SU-DHL-6 (cell line): ENCODE results near the gene KIF20A.

ENCODE experiments used
- H2AFZ ChIP-seq: fragments of 200-600 bp; sonication (generic); 2 replicates; pipeline ENCODE4 v1.6.1; 2014; ENCODE audit warnings: low read depth, mild to moderate bottlenecking, moderate library complexity, mixed read lengths, antibody characterized with exemption, low read length; ENCODE audit not compliant: severe bottlenecking
- H3F3A ChIP-seq: fragments of 200-600 bp; shearing (Covaris generic); 2 replicates; pipeline ENCODE4 v1.6.0; 2016; ENCODE audit warnings: antibody characterized with exemption, mild to moderate bottlenecking; ENCODE audit not compliant: insufficient read depth
- H3K27ac ChIP-seq: fragments of 200-600 bp; sonication (generic); 2 replicates; pipeline ENCODE4 v1.5.1; 2016; ENCODE audit warnings: low read depth, mild to moderate bottlenecking, low read length, moderate library complexity, mixed read lengths
- H3K27me3 ChIP-seq: fragments of 200-600 bp; sonication (generic), shearing (Covaris generic); 2 replicates; pipeline ENCODE4 v1.6.0; 2014; ENCODE audit warnings: mild to moderate bottlenecking, low read length
- H3K36me3 ChIP-seq: fragments of 200-600 bp; sonication (generic); 2 replicates; pipeline ENCODE4 v1.6.1; 2014; ENCODE audit warnings: mild to moderate bottlenecking, low read length, mixed read lengths
- H3K4me2 ChIP-seq: fragments of 300-600, 200-600 bp; shearing (Covaris generic), sonication (generic); 2 replicates; pipeline ENCODE4 v1.6.0; 2014; ENCODE audit warnings: low read length, low read depth, mild to moderate bottlenecking; ENCODE audit not compliant: poor library complexity, severe bottlenecking
- H3K4me3 ChIP-seq: fragments of 200-600 bp; sonication (generic); 2 replicates; pipeline ENCODE4 v1.5.1; 2014; ENCODE audit warnings: antibody characterized with exemption, low read length, mild to moderate bottlenecking, mixed read lengths; ENCODE audit not compliant: insufficient read depth, poor library complexity, severe bottlenecking
- H3K79me2 ChIP-seq: fragments of 200-600 bp; sonication (generic); 2 replicates; pipeline ENCODE4 v1.6.1; 2014; ENCODE audit warnings: mild to moderate bottlenecking, low read length, moderate library complexity; ENCODE audit not compliant: insufficient read depth
- H3K9ac ChIP-seq: fragments of 200-600 bp; sonication (generic); 2 replicates; pipeline ENCODE4 v1.7.0; 2014; ENCODE audit warnings: mild to moderate bottlenecking, low read length
- H3K9me2 ChIP-seq: fragments of 200-600 bp; sonication (generic); replicated peaks from 2 replicates; pipeline ENCODE4 v1.6.1; 2014; ENCODE audit warnings: low read length; ENCODE audit not compliant: insufficient read depth
- H3K9me3 ChIP-seq: fragments of 200-600 bp; sonication (generic); 2 replicates; pipeline ENCODE4 v1.6.1; 2014; ENCODE audit warnings: low read length, mixed read lengths; ENCODE audit not compliant: insufficient read depth
- H4K20me1 ChIP-seq: fragments of 200-600 bp; sonication (generic); 2 replicates; pipeline ENCODE4 v1.6.1; 2014; ENCODE audit warnings: low read depth, mild to moderate bottlenecking, antibody characterized with exemption, low read length, moderate library complexity, mixed read lengths
- CTCF ChIP-seq: fragments of 200-600 bp; sonication (generic); IDR thresholded peaks from one replicate; pipeline ENCODE4 v1.5.1; 2017; ENCODE audit warnings: antibody characterized with exemption, mild to moderate bottlenecking, low read length, moderate library complexity; ENCODE audit not compliant: insufficient read depth, poor library complexity, severe bottlenecking
- EZH2phosphoT487 ChIP-seq: fragments of 200-600 bp; sonication (generic), shearing (Covaris generic); conservative IDR thresholded peaks from 2 replicates; pipeline ENCODE4 v1.6.1; 2018; ENCODE audit warnings: mild to moderate bottlenecking, antibody characterized with exemption, low read length, moderate library complexity, mixed read lengths

The KIF20A gene

GRCh38 chr5:138138949-138139780, 39.7 kb upstream of the KIF20A start, which contains the start of gene NME5:
Gene NME5, minus strand, starts transcription at chr5:138139428. Its CDS starts 648 bp downstream, at chr5:138138780.
- H3K79me2 ChIP-seq = no peaks in the 10 kb centered on the region
- TF ChIP-seq EZH2phosphoT487 = no peak
- no peak for TF ChIP-seq CTCF
- no peak within 1 kb of the TSS for H3K27ac ChIP-seq
- H3K9ac ChIP-seq = no peak within 1 kb of the TSS
- no peak within 1 kb of the TSS for H2AFZ ChIP-seq
- H3K9me2 ChIP-seq = no peaks in the 10 kb centered on the region
- H3K4me2 ChIP-seq = no peak within 1 kb of the TSS
- no peaks in the 10 kb centered on the region for H4K20me1 ChIP-seq
- no peak within 1 kb of the TSS for H3K4me3 ChIP-seq
- no peaks in the 10 kb centered on the region for H3K36me3 ChIP-seq
- H3K27me3 ChIP-seq = no peaks in the 10 kb centered on the region
- no peaks in the 10 kb centered on the region for H3F3A ChIP-seq
- no peaks in the 10 kb centered on the region for H3K9me3 ChIP-seq

- no peak overlapping the region for H2AFZ ChIP-seq
- H3K79me2 ChIP-seq = no peaks in the 10 kb centered on the region
- no peaks in the 10 kb centered on the region for H3K9me3 ChIP-seq
- no peak overlapping the region for H3K4me2 ChIP-seq
- H3F3A ChIP-seq = no peaks in the 10 kb centered on the region
- H3K36me3 ChIP-seq = no peaks in the 10 kb centered on the region
- TF ChIP-seq CTCF = no peak
- H3K27me3 ChIP-seq = no peaks in the 10 kb centered on the region
- H3K9me2 ChIP-seq = no peaks in the 10 kb centered on the region
- H4K20me1 ChIP-seq = no peaks in the 10 kb centered on the region
- no peak overlapping the region for H3K4me3 ChIP-seq
- no peak overlapping the region for H3K27ac ChIP-seq
- H3K9ac ChIP-seq = no peak overlapping the region
Measured at GRCh38 chr5:138139781-138140090, 39.2 kb upstream of the KIF20A start.

- H3K4me2 ChIP-seq = no peak overlapping the region
- H3K9me2 ChIP-seq = no peaks in the 10 kb centered on the region
- H3K27ac ChIP-seq = no peak overlapping the region
- no peak overlapping the region for H3K9ac ChIP-seq
- H3F3A ChIP-seq = no peaks in the 10 kb centered on the region
- H3K9me3 ChIP-seq = no peaks in the 10 kb centered on the region
- no peak overlapping the region for H3K4me3 ChIP-seq
- TF ChIP-seq CTCF (no peak), EZH2phosphoT487 (no peak)
- H3K27me3 ChIP-seq = no peaks in the 10 kb centered on the region
- no peaks in the 10 kb centered on the region for H3K36me3 ChIP-seq
- no peak overlapping the region for H2AFZ ChIP-seq
- no peaks in the 10 kb centered on the region for H3K79me2 ChIP-seq
- no peaks in the 10 kb centered on the region for H4K20me1 ChIP-seq
Measured at GRCh38 chr5:138140268-138140667, 38.6 kb upstream of the KIF20A start.
